Gastrocnemius medialis (tissue), 4 donors: ENCODE measurements around the gene OR6M1.

Source experiments
- CTCF ChIP-seq, 5 experiments: fragments of 450-650 bp in 3 of 5; fragments of 200-600 bp in 2 of 5; sonication (generic) in 2 of 5; IDR thresholded peaks in 4 of 5; conservative IDR thresholded peaks in 1 of 5; 1 replicate in 4 of 5; 2 replicates in 1 of 5; pipeline ENCODE4 v1.5.1; 2016 to 2019; ENCODE audit warnings: antibody characterized with exemption in 5 of 5, mild to moderate bottlenecking in 3 of 5, moderate library complexity in 3 of 5
- POLR2A ChIP-seq, 2 donors: fragments of 450-650 bp; IDR thresholded peaks; one replicate each; pipeline ENCODE4 v1.6.1; 2017; ENCODE audit warnings: antibody characterized with exemption in 2 of 2, mild to moderate bottlenecking in 2 of 2, moderate library complexity in 2 of 2

- TF ChIP-seq CTCF (IDR thresholded peaks at IDR 0.05 in 4 of 5, conservative IDR thresholded peaks at IDR 0.05 in 1 of 5) = no peak
- no peak for TF ChIP-seq POLR2A (IDR thresholded peaks at IDR 0.05)
Observed at GRCh38 chr11:123841174-123841573, 35.0 kb upstream of the OR6M1 start.
